ENCODE data around the gene NDUFS1.

NDUFS1 gene

GRCh38 chr2:206088248-206088647, 71.0 kb downstream of the NDUFS1 start:
- Histone ChIP-seq H2AFZ (ENCODE audit: insufficient read depth, low read length, poor library complexity) (no peak overlapping the region), H2AK5ac (ENCODE audit: low read length) (no peak overlapping the region), H3K9ac (ENCODE audit: low read length) (no peak overlapping the region), H3K18ac (ENCODE audit: low read length) (no peak overlapping the region), H3K36me3 (ENCODE audit: control insufficient read depth in 1 of 2, insufficient read depth in 2 of 2, low read length in 2 of 2) (no peaks in the 10 kb centered on the region), H3K14ac (ENCODE audit: low read length) (no peak overlapping the region), H2BK120ac (ENCODE audit: insufficient read depth, low read length, poor library complexity) (no peak overlapping the region), H3K27me3 (ENCODE audit: insufficient read depth, low read length) (no peaks in the 10 kb centered on the region), H3K23ac (ENCODE audit: low read length) (no peak overlapping the region), H4K91ac (ENCODE audit: low read depth, low read length) (no peak overlapping the region), H3K79me2 (ENCODE audit: control insufficient read depth, insufficient read depth, low read length, poor library complexity) (peaks cover 11% of the 10 kb centered on the region), H3K9me3 (ENCODE audit: insufficient read depth, low read depth, low read length) (no peaks in the 10 kb centered on the region), H4K12ac (ENCODE audit: low read depth, low read length) (no peak overlapping the region), H3K27ac (ENCODE audit: low read depth, low read length) (no peak overlapping the region), H3K4me1 (ENCODE audit: control insufficient read depth in 1 of 2, insufficient read depth in 2 of 2, low read length in 2 of 2) (peaks cover 2 to 4% of the 10 kb centered on the region in 2 experiments), H4K8ac (ENCODE audit: low read depth, low read length) (no peak overlapping the region), H2BK5ac (ENCODE audit: low read depth, low read length, poor library complexity) (no peak overlapping the region), H3K4me2 (ENCODE audit: low read length) (no peak overlapping the region), H3K4me3 (ENCODE audit: low read depth, low read length) (no peak overlapping the region), H3K79me1 (ENCODE audit: low read length) (peaks cover 15% of the 10 kb centered on the region), H3K4ac (ENCODE audit: low read depth, low read length) (no peak overlapping the region), H2BK12ac (ENCODE audit: low read length) (no peak overlapping the region)
- no peak for DNase-seq

- no peak overlapping the region for H2AFZ ChIP-seq (ENCODE audit: insufficient read depth, low read length, poor library complexity)
- H3K27ac ChIP-seq (ENCODE audit: low read depth, low read length), result no peak overlapping the region
- H2AK5ac ChIP-seq (ENCODE audit: low read length), result no peak overlapping the region
- no peak overlapping the region for H3K18ac ChIP-seq (ENCODE audit: low read length)
- H2BK5ac ChIP-seq (ENCODE audit: low read depth, low read length, poor library complexity), result no peak overlapping the region
- peaks cover 15% of the 10 kb centered on the region for H3K79me1 ChIP-seq (ENCODE audit: low read length)
- H3K27me3 ChIP-seq (ENCODE audit: insufficient read depth, low read length), result no peaks in the 10 kb centered on the region
- no peak overlapping the region for H3K4ac ChIP-seq (ENCODE audit: low read depth, low read length)
- no CpG with 5 or more reads among the region's 4 CpGs for WGBS (ENCODE audit: extremely low coverage, insufficient coverage, insufficient read length)
- peak overlapping the region; percentile 44 for H3K4me2 ChIP-seq (ENCODE audit: low read length)
- H2BK12ac ChIP-seq (ENCODE audit: low read length), result no peak overlapping the region
- no peak overlapping the region for H3K9ac ChIP-seq (ENCODE audit: low read length)
- H3K14ac ChIP-seq (ENCODE audit: low read length), result no peak overlapping the region
- no peak overlapping the region for H4K91ac ChIP-seq (ENCODE audit: low read depth, low read length)
- peaks cover 2 to 4% of the 10 kb centered on the region in 2 experiments for H3K4me1 ChIP-seq (ENCODE audit: control insufficient read depth in 1 of 2, insufficient read depth in 2 of 2, low read length in 2 of 2)
- H3K79me2 ChIP-seq (ENCODE audit: control insufficient read depth, insufficient read depth, low read length, poor library complexity), result peaks cover 11% of the 10 kb centered on the region
- no peaks in the 10 kb centered on the region for H3K36me3 ChIP-seq (ENCODE audit: control insufficient read depth in 1 of 2, insufficient read depth in 2 of 2, low read length in 2 of 2)
- no peak overlapping the region for H4K8ac ChIP-seq (ENCODE audit: low read depth, low read length)
- no peak overlapping the region for H3K4me3 ChIP-seq (ENCODE audit: low read depth, low read length)
- H3K23ac ChIP-seq (ENCODE audit: low read length), result no peak overlapping the region
- H3K9me3 ChIP-seq (ENCODE audit: insufficient read depth, low read depth, low read length), result no peaks in the 10 kb centered on the region
- peak in 1 of 2 donors; percentile 21 for DNase-seq
- H2BK120ac ChIP-seq (ENCODE audit: insufficient read depth, low read length, poor library complexity), result no peak overlapping the region
- no peak overlapping the region for H4K12ac ChIP-seq (ENCODE audit: low read depth, low read length)
Measured at GRCh38 chr2:206086716-206087350, 72.4 kb downstream of the NDUFS1 start.

DNA sequence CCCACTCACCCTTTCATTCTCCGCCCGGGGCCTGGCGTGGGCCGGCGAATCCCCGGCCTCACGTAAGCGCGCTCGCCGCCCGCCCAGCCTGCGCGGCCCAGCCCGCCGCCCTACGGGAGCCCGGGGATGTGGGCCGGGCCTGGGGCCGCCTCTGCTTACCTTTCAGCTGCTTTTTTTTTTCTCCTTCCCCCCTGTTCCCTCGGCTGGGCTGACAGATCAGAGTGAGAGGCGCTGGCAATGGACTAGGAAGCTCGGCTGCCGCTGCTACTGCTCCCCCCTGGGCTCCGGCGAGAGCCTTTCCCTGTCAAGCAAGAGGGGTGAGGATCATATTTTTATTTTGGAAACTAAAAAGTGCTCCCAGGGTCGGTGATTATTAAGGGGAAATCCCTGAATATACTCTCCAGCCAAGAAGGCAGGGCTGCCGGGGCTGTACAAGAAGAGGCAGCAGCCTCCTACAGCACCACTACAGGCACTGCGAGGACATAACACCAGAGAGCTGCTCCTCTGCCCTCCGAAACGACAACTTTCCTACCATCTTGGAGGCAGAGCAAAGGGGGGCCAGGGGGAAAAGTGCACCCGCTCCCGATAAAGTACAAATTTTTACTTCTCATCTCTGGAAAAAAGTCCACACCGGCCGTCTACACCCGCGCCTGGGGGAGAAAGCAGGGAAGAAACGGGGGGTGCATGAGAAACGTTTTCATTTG, 73.3 kb downstream of the NDUFS1 start, which contains the start of gene INO80D:
Gene INO80D (minus strand): TSS at position 433 of the 704 bp plus-strand sequence. CDS start 23,158 bp downstream, outside the sequence.
- H3K4me3 ChIP-seq (ENCODE audit: low read depth, low read length), result peak within 1 kb of the TSS; percentile 87
- peak within 1 kb of the TSS; percentile 99 for H4K91ac ChIP-seq (ENCODE audit: low read depth, low read length)
- peak within 1 kb of the TSS; percentile 94 for H3K18ac ChIP-seq (ENCODE audit: low read length)
- H3K4me1 ChIP-seq (ENCODE audit: control insufficient read depth in 1 of 2, insufficient read depth in 2 of 2, low read length in 2 of 2), result peaks cover 2 to 4% of the 10 kb centered on the region in 2 experiments
- no peaks in the 10 kb centered on the region for H3K36me3 ChIP-seq (ENCODE audit: control insufficient read depth in 1 of 2, insufficient read depth in 2 of 2, low read length in 2 of 2)
- H3K9ac ChIP-seq (ENCODE audit: low read length), result peak within 1 kb of the TSS; percentile 100
- H3K4me2 ChIP-seq (ENCODE audit: low read length), result peak within 1 kb of the TSS; percentile 100
- H4K12ac ChIP-seq (ENCODE audit: low read depth, low read length), result peak within 1 kb of the TSS; percentile 100
- H2AK5ac ChIP-seq (ENCODE audit: low read length), result peak within 1 kb of the TSS; percentile 70
- peak within 1 kb of the TSS; percentile 96 for H2AFZ ChIP-seq (ENCODE audit: insufficient read depth, low read length, poor library complexity)
- no CpG with 5 or more reads among the region's 39 CpGs for WGBS (ENCODE audit: extremely low coverage, insufficient coverage, insufficient read length)
- H3K79me2 ChIP-seq (ENCODE audit: control insufficient read depth, insufficient read depth, low read length, poor library complexity), result peaks cover 11% of the 10 kb centered on the region
- peak within 1 kb of the TSS; percentile 93 for H3K4ac ChIP-seq (ENCODE audit: low read depth, low read length)
- H3K27me3 ChIP-seq (ENCODE audit: insufficient read depth, low read length), result no peaks in the 10 kb centered on the region
- peak within 1 kb of the TSS; percentile 98 for H2BK120ac ChIP-seq (ENCODE audit: insufficient read depth, low read length, poor library complexity)
- no peak within 1 kb of the TSS for H3K23ac ChIP-seq (ENCODE audit: low read length)
- H3K9me3 ChIP-seq (ENCODE audit: insufficient read depth, low read depth, low read length), result no peaks in the 10 kb centered on the region
- DNase-seq, result peak; percentile 72 to 80
- peak within 1 kb of the TSS; percentile 100 for H4K8ac ChIP-seq (ENCODE audit: low read depth, low read length)
- peak within 1 kb of the TSS; percentile 97 for H3K27ac ChIP-seq (ENCODE audit: low read depth, low read length)
- peak within 1 kb of the TSS; percentile 98 for H2BK5ac ChIP-seq (ENCODE audit: low read depth, low read length, poor library complexity)
- H3K79me1 ChIP-seq (ENCODE audit: low read length), result peaks cover 15% of the 10 kb centered on the region
- peak within 1 kb of the TSS; percentile 99 for H3K14ac ChIP-seq (ENCODE audit: low read length)
- H2BK12ac ChIP-seq (ENCODE audit: low read length), result no peak within 1 kb of the TSS

GRCh38 chr2:206084870-206085741, 74.1 kb downstream of the NDUFS1 start:
- peak overlapping the region; percentile 96 for H2AFZ ChIP-seq (ENCODE audit: insufficient read depth, low read length, poor library complexity)
- peaks cover 15% of the 10 kb centered on the region for H3K79me1 ChIP-seq (ENCODE audit: low read length)
- H4K8ac ChIP-seq (ENCODE audit: low read depth, low read length), result peak overlapping the region; percentile 100
- H3K4me2 ChIP-seq (ENCODE audit: low read length), result peak overlapping the region; percentile 100
- no peaks in the 10 kb centered on the region for H3K27me3 ChIP-seq (ENCODE audit: insufficient read depth, low read length)
- no CpG with 5 or more reads among the region's 88 CpGs for whole genome bisulfite sequencing (ENCODE audit: extremely low coverage, insufficient coverage, insufficient read length)
- H2BK120ac ChIP-seq (ENCODE audit: insufficient read depth, low read length, poor library complexity), result peak overlapping the region; percentile 98
- DNase-seq, result peak in 1 of 2 donors; percentile 29
- no peaks in the 10 kb centered on the region for H3K36me3 ChIP-seq (ENCODE audit: control insufficient read depth in 1 of 2, insufficient read depth in 2 of 2, low read length in 2 of 2)
- peaks cover 11% of the 10 kb centered on the region for H3K79me2 ChIP-seq (ENCODE audit: control insufficient read depth, insufficient read depth, low read length, poor library complexity)
- peak overlapping the region; percentile 97 for H3K27ac ChIP-seq (ENCODE audit: low read depth, low read length)
- no peak overlapping the region for H3K23ac ChIP-seq (ENCODE audit: low read length)
- no peaks in the 10 kb centered on the region for H3K9me3 ChIP-seq (ENCODE audit: insufficient read depth, low read depth, low read length)
- H2AK5ac ChIP-seq (ENCODE audit: low read length), result peak overlapping the region; percentile 14
- H3K9ac ChIP-seq (ENCODE audit: low read length), result peak overlapping the region; percentile 100
- peaks cover 4% of the 10 kb centered on the region in 2 experiments for H3K4me1 ChIP-seq (ENCODE audit: control insufficient read depth in 1 of 2, insufficient read depth in 2 of 2, low read length in 2 of 2)
- H3K18ac ChIP-seq (ENCODE audit: low read length), result peak overlapping the region; percentile 94
- peak overlapping the region; percentile 93 for H3K4ac ChIP-seq (ENCODE audit: low read depth, low read length)
- H2BK5ac ChIP-seq (ENCODE audit: low read depth, low read length, poor library complexity), result peak overlapping the region; percentile 98
- H3K14ac ChIP-seq (ENCODE audit: low read length), result peak overlapping the region; percentile 99
- peak overlapping the region; percentile 100 for H4K12ac ChIP-seq (ENCODE audit: low read depth, low read length)
- no peak overlapping the region for H2BK12ac ChIP-seq (ENCODE audit: low read length)
- H4K91ac ChIP-seq (ENCODE audit: low read depth, low read length), result peak overlapping the region; percentile 99
- H3K4me3 ChIP-seq (ENCODE audit: low read depth, low read length), result peak overlapping the region; percentile 87

Measured in trophoblast cell (in vitro differentiated cells and primary cell).